ENCODE measurements around the gene PRKD1. TPM values are rescaled to one million over a fixed set of nuclear protein-coding genes. Genes with fewer than 3 reads are reported as not detected.

PRKD1 gene
- total RNA-seq, 1 experiment from 2014 or later, result 5.1 TPM

DNA sequence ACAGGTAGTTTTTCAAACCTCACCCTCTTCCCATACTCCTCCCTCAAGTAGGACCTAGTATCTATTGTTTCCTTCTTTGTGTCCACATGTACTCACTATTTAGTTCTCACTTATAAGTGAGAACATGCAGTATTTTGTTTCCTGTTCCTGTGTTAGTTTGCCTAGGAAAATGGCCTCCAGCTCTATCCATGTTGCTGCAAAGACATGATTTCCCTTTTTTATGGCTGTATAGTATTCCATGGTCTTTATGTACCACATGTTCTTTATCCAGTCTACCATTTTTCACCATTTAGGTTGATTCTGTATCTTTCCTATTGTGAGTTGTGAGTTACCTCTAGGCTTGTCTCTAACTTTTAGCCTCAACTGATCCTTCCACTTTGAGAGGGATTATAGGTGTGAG, 310.7 kb downstream of the PRKD1 start:
- in situ Hi-C loops (cut with HindIII; ENCODE audit: low pct_unique_long_range_greater_than_20kb, low sequenced_read_pairs), result no loop called here
- no peak for DNase-seq (ENCODE audit: low read depth)

DNA sequence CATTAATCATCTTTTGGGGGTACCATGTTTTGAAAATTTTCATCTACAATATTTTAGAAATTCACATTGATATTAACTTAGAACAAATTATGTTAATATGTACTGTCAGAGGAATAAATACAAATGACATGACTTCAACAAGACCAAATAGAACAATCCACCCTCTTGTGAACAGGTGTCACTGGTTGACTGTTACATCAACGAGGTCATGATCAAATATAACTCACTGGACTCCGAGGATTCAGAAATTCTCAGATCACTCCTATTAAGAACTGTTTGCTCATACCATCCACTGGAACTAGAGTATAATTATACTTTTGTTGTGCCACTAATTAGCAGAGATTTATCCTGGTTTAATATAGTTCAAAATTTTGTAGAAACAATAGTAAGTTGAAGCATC, 318.8 kb downstream of the PRKD1 start:
- DNase-seq (ENCODE audit: low read depth), result no peak
- in situ Hi-C loops (cut with HindIII; ENCODE audit: low pct_unique_long_range_greater_than_20kb, low sequenced_read_pairs), result no loop called here

DNA sequence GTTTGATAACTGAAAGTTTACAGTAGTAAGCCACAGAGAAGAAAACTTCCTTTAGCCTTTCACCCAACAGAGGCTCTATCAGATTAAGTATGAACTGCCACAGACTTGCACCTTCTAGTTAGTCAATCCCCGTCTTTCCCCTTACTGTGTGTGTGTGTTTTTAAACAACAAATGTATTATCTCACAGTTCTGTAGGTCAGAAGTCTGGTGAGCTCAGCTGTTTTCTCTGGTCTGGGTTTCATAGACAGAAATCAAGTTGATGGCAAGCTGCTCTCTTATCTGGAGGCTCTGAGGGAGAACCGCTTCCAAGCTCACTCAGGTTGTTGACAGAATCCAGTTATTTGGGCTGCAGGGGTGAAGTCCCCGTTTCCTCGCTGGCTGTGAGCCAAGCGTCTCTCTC, 320.5 kb downstream of the PRKD1 start:
- in situ Hi-C loops (cut with HindIII; ENCODE audit: low pct_unique_long_range_greater_than_20kb, low sequenced_read_pairs), result no loop called here
- no peak for DNase-seq (ENCODE audit: low read depth)

DNA sequence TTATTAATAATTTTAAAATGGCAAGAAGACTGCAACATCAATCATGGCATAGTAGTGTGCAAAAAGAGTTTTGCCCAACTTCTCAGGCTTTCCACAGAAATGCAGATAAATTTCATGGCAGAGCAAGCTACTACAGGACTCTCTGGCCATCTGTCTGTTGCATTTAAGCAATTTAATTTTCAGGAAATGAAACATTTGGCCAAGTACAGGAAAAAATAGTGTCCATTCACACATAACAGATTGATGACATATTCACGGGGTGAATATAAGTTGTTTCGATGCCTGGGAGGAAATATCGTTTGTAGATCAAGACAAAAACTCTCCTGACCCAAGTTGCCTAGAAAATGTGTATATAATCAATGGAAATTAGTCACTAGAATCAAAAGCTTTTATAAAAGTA, 324.0 kb downstream of the PRKD1 start:
- in situ Hi-C loops (cut with HindIII; ENCODE audit: low pct_unique_long_range_greater_than_20kb, low sequenced_read_pairs), result no loop called here
- DNase-seq (ENCODE audit: low read depth), result no peak

DNA sequence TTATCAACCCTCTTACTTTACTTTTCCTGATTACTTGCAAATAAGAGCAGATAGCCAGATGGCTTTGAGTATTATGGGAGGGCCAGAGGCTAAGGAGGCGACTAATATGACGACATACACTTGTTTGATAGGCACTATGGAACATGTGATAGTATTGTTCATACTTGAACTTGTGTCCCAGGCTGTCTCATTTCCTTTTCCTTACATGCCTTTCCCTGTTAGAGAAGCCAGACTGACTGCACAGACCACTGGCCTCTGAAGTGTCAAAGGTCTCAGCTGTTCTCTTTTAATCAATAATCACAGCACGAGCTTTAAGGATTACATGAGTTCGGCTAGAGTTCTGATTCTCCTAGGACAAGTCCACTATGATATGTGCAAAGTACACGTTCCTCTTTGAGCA, 326.0 kb downstream of the PRKD1 start:
- in situ Hi-C loops (cut with HindIII; ENCODE audit: low pct_unique_long_range_greater_than_20kb, low sequenced_read_pairs), result no loop called here
- DNase-seq (ENCODE audit: low read depth), result no peak

DNA sequence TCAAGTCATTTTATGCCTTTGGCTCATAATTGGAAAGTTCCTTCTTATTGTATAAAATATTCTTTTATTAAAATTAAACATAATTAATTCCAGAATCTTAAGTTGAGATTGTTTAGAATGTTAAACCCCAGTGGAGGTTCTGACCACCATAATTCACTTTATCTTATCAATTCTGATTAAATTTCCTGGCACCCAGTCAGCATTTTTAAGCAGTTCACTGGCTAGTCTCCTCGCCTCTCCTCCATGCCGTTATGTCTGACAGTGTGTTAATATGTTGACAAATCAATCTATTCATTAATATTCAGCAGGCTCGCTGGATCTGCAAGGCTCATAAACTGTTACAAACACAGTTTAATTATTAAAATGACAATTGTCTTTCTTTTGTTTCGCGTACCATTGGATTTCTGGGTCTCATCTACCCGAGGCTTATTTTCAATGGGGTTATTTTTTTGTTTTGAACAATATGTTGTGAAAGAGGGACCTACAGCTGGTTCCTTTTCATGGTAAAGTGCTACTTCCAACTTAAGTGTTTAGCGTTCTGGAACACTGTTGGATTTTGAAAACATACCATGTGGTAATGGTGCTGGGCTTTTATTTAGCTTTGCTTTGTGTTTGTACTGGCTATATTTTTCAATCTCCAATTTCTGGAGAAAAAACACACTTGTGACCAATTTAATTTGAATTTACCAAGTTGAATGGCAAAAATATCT, 339.7 kb downstream of the PRKD1 start:
- DNase-seq (ENCODE audit: low read depth), result no peak

DNA sequence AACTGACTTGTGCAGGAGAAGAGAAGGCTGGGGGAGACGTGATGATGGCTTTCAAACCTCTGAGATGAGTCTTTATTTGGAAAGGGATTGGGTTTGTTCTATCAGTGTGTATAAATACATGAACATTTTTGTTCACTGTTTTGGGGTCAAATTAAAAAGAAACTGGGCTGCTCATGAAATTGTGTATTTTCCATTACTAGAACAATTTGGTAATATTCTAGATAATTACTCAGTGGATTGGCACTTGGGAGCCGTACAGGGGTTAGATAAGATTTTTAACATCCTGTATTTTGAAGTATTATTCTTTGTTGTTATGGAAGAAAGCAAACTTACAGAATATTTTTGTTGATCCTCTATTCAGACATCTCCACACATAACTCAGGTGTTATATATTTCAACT, 340.6 kb downstream of the PRKD1 start:
- no peak for DNase-seq (ENCODE audit: low read depth)
- in situ Hi-C loops (cut with HindIII; ENCODE audit: low pct_unique_long_range_greater_than_20kb, low sequenced_read_pairs), result no loop called here

More for the DNA sequence above, 339.7 kb downstream of the PRKD1 start:
- in situ Hi-C loops (cut with HindIII; ENCODE audit: low pct_unique_long_range_greater_than_20kb, low sequenced_read_pairs), result no loop called here

DNA sequence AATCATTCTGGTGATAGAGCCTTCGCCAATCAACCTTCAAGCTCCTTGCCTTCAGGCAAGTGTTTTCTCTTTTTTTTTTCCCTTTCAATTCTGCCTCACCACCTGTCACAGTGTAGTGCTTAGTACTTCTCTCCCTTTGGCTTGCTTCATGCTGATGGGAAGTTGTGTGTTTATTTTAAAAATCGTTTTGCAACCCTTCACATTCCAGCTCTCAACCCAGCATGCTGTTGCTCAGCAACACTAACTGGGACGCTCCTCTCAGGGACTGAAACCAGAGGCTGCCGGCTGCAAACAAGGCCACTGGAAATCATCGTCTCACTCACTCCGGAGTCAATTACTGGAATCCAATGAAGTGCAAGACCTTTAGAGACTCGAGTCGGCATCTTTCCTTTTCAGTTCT, 342.7 kb downstream of the PRKD1 start:
- in situ Hi-C loops (cut with HindIII; ENCODE audit: low pct_unique_long_range_greater_than_20kb, low sequenced_read_pairs), result no loop called here
- no peak for DNase-seq (ENCODE audit: low read depth)

DNA sequence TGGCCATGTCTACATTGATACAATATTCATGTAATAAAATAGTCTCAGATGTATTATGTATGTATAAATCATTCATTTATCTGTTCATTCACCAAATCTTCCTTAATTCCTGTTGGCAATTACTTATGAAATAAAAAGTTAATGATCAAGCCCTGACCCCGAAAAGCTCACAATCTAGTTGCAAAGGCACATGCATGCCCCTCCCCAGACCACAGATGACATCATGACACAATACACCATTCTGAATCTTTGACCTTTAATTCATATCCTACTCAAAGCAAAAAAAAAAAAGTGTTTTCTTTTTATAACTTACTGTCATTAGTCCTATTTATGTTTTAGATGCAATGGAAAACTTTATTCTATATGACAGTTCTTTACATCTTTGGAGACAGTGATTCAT, 346.9 kb downstream of the PRKD1 start:
- no peak for DNase-seq (ENCODE audit: low read depth)
- in situ Hi-C loops (cut with HindIII; ENCODE audit: low pct_unique_long_range_greater_than_20kb, low sequenced_read_pairs), result no loop called here

DNA sequence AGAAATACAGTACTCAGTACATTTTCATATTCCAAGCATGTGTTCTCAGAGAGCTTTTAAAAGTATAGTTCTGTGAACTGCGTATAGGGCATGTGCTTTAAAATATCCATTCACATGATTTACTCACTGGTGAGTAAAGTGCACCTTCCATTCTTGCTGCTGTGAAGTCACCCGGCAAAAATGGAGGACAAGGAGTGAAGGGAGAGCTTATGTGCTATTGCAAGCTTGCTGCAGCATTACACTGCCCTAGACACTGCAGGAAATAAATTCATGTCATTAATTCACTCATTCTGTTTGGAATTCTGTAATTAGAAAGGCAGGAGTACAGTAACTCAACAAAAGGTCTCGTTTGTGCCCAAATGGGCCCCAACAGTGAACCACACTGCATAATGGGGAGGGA, 347.8 kb downstream of the PRKD1 start:
- in situ Hi-C loops (cut with HindIII; ENCODE audit: low pct_unique_long_range_greater_than_20kb, low sequenced_read_pairs), result no loop called here
- no peak for DNase-seq (ENCODE audit: low read depth)

DNA sequence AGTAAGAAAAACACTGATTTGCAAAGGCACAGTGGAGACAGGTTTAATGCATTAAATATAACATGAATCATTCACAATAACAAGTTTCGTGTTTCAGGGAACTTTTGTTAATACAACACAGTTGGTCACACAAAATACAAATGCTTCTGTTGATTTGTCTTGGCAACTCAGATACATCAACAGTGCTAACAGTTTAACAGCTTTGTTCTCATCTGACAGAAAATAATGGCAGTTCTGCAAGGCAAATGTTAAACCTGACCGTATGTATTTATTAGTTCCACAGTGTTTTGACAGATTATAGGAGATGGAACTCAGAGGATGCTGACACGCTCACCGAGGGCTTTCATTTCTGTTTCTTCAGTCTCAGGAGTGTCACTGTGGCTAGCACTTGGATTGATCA, 350.7 kb downstream of the PRKD1 start:
- in situ Hi-C loops (cut with HindIII; ENCODE audit: low pct_unique_long_range_greater_than_20kb, low sequenced_read_pairs), result no loop called here
- DNase-seq (ENCODE audit: low read depth), result no peak

DNA sequence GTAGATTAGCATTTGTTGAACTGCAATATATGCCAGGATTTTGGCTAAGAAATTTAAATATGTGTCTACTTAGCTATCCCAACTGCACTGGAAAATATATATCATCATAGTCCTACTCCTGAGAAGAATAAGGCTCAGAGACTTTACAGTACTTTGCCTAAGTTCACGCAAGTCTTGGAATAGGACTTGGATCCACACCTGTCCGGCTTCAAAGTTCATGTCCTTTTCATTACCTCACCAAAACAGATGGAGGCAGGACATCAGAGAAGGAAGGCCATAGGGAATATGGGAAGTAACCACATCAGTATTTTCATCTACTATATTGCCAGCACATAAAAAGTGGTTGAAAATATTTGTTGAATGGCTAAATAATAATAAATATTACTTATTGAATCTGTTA, 358.5 kb downstream of the PRKD1 start:
- in situ Hi-C loops (cut with HindIII; ENCODE audit: low pct_unique_long_range_greater_than_20kb, low sequenced_read_pairs), result no loop called here
- DNase-seq (ENCODE audit: low read depth), result no peak

DNA sequence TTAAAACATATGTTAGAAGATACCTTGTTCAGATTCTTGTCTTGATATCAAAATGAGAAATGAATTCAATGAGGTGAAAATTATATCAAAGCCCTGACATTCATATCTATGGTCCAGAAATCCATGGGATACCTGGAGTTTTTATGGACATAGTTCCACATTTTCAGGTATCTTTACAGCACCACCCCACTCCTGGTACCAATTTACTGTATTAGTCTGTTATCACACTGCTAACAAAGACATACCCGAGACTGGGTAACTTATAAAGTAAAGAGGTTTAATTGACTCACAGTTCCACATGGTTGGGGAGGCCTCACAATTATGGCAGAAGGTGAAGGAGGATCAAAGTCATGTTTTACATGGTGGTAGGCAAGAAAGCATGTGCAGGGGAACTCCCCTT, 361.5 kb downstream of the PRKD1 start:
- in situ Hi-C loops (cut with HindIII; ENCODE audit: low pct_unique_long_range_greater_than_20kb, low sequenced_read_pairs), result no loop called here

DNA sequence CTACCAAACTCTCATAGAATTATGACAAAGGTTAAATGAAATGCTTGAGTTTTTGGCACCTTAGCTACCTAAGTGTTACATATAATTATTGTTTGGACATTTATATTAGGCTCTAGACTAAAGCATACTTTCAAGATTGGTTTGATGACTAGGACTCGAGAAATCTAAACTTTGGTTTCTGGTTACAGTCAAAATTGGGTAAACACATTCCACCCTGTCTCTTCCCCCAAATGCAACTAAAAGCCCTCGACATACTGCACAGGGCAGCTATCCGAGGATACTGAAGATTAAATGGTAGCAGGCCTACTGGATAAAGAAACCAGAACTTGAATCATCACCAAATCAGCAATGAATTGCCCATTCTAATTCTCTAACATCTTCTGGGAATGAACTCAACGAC, 369.1 kb downstream of the PRKD1 start:
- in situ Hi-C loops (cut with HindIII; ENCODE audit: low pct_unique_long_range_greater_than_20kb, low sequenced_read_pairs), result no loop called here
- DNase-seq (ENCODE audit: low read depth), result no peak

More for the DNA sequence above, 361.5 kb downstream of the PRKD1 start:
- no peak for DNase-seq (ENCODE audit: low read depth)

DNA sequence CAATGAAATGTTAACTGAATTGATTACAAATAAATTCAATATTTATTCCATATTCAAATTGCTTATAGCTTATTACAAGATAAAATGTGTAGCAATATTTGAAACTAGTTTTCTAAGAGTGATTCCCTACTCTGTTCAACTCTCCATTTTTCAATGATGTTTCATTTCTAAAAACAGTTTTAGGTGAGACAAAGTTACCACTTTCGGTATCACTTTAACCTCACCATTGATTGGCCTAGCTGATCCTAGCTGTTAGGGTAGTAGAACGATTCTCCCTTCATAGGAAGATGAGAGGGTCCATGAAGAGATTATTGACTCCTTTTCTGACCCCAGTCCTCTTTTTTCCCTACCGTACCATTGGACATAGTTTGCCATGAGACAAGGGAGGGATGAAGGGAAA, 373.3 kb downstream of the PRKD1 start:
- in situ Hi-C loops (cut with HindIII; ENCODE audit: low pct_unique_long_range_greater_than_20kb, low sequenced_read_pairs), result no loop called here

DNA sequence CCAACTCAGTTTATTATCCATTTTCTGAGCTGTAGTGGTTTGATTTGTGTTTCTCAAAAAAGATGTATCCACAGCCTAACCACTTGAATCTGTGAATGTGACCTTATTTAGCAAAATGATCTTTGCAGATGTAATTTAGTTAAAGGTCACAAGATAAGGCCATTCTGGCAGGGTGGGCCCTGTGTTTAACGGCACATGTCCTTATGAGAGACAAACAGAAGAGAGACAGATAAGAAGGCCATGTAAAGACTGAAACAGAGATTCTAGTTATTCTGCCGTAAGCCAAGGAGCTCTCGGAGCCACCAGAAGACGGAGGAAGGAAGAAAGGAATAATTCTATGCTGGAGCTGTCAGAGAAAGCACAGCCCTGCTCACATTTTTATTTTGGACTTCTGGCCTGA, 374.2 kb downstream of the PRKD1 start:
- in situ Hi-C loops (cut with HindIII; ENCODE audit: low pct_unique_long_range_greater_than_20kb, low sequenced_read_pairs), result no loop called here

More for the DNA sequence above, 373.3 kb downstream of the PRKD1 start:
- no peak for DNase-seq (ENCODE audit: low read depth)

DNA sequence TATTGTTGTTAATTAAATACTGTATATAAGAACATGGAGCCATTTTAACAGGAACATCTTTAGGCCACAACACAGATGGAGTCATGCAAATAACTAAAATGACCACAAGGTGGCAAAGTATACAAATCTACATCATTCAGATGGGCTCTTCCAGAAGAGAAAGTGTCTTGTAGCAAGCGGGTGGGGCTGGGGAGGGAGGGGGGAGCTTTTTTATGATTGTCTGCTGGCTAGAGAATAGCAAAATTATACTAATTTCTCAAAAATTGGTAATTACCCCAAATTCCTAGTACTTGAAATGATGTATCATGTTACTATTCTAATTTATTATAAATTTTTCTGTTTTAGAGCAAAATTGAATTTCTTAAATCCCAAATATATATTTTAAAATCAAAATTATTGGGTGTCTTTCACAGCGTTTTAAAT, 378.7 kb downstream of the PRKD1 start:
- peak; percentile 38 for DNase-seq (ENCODE audit: low read depth)
- in situ Hi-C loops (cut with HindIII; ENCODE audit: low pct_unique_long_range_greater_than_20kb, low sequenced_read_pairs), result no loop called here

More for the DNA sequence above, 374.2 kb downstream of the PRKD1 start:
- DNase-seq (ENCODE audit: low read depth), result no peak

DNA sequence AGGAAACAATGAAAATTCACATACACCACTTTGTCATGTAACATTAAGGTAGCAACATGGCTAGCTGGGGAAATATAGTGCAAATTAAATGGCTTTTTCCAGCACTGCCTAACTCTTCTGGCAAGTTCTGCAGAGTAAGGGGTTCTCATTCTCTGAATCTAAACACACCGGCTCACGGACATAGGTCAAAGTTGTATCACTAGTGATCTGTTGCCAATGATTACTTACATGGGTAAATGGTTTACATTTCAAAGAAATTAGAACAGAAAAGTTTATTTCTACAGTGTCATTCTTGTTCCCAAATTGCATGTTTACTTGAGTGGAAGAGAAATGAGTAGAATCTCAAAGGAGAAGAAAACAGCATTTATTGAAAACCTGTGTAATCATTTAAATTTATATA, 381.9 kb downstream of the PRKD1 start:
- in situ Hi-C loops (cut with HindIII; ENCODE audit: low pct_unique_long_range_greater_than_20kb, low sequenced_read_pairs), result no loop called here
- no peak for DNase-seq (ENCODE audit: low read depth)

DNA sequence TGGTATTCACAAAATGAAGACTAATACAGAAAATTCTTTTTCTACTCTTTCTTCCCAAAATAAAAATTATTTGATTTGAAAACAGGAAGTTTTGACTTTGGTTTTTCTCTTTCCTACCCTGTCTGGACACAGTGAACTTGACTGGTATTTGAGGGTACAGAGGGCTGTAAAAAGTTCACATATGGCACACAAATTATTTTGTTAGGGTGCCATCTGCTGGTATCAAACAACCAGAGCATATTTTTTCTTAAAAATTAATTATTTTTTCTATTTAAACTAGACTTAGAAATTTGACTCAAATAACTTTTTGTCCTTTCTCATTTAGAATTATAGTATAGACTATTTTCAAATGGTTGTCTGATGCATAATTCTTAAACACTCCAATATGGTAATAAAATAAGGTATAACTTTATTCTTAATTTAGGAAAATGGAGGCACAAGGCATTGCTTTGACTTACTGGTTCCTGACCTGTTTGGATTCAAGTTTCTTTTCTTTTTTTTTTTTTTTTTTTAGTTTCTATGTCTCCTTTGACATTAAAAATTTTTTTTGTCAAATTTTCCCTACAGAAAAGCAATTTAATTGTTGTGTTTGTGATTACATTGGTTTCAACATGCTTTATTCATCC, 390.6 kb downstream of the PRKD1 start:
- no peak for DNase-seq (ENCODE audit: low read depth)
- in situ Hi-C loops (cut with HindIII; ENCODE audit: low pct_unique_long_range_greater_than_20kb, low sequenced_read_pairs), result no loop called here

DNA sequence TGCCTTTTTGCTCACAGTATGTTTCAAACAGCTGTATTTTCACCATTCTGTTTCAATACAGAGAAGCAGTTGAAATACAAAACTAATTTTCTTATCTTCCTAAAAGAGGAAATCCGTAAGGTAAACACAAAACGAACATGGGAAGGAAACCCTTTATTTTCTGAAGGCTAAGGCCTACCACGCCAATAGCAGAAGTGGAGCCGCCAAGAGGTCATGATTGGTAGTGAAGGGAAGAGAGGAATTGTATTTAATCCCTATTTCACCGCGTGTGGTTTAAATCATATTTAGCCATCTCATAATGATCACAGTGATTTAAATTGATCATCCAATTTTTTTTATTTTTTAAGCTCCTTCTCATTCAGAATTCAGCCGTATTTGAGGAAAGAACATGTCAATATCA, 398.2 kb downstream of the PRKD1 start:
- no peak for DNase-seq (ENCODE audit: low read depth)
- in situ Hi-C loops (cut with HindIII; ENCODE audit: low pct_unique_long_range_greater_than_20kb, low sequenced_read_pairs), result no loop called here

Measured in Caki2 (cell line).